ENCODE data around the gene ATG16L2. TPM values are rescaled to one million over a fixed set of nuclear protein-coding genes. Genes with fewer than 3 reads are reported as not detected.

The ATG16L2 gene
- total RNA-seq, 3 donors from 2014 or later (not counting 1 experiment from before 2014, with no cell fraction given), result 172 to 190 (median 179) TPM

- Mint-ChIP-seq H3K4me3 (no peak overlapping the region), H3K4me1 (no peaks in the 10 kb centered on the region), H3K27me3 (ENCODE audit: low read depth in 2 of 2) (no peaks in the 10 kb centered on the region), H3K27ac (no peak overlapping the region), H3K36me3 (no peaks in the 10 kb centered on the region), H3K9me3 (no peaks in the 10 kb centered on the region)
- intact Hi-C loops (cut with micrococcal nuclease), result no loop called here
- no peak for ATAC-seq
- DNase-seq, result no peak
- H3K9me3 ChIP-seq (ENCODE audit: control insufficient read depth, insufficient read depth, low read length), result no peaks in the 10 kb centered on the region
- peaks cover 12% of the 10 kb centered on the region for H3K36me3 ChIP-seq (ENCODE audit: control insufficient read depth, insufficient read depth, low read length)
- H3K4me3 ChIP-seq (ENCODE audit: low read length), result no peak overlapping the region
- H3K4me1 ChIP-seq (ENCODE audit: control insufficient read depth, insufficient read depth, low read length), result no peaks in the 10 kb centered on the region
- TF ChIP-seq CTCF (IDR thresholded peaks at IDR 0.05), result no peak
- no peak overlapping the region for H3K27ac ChIP-seq (ENCODE audit: low read length)
- no peaks in the 10 kb centered on the region for H3K27me3 ChIP-seq (ENCODE audit: control insufficient read depth, insufficient read depth, low read length)
- 98% methylated on average over 3 of the region's 4 CpGs for WGBS (ENCODE audit: insufficient coverage)
These were observed 45.8 kb downstream of the ATG16L2 start for GRCh38 chr11:72860010-72860409.

DNA sequence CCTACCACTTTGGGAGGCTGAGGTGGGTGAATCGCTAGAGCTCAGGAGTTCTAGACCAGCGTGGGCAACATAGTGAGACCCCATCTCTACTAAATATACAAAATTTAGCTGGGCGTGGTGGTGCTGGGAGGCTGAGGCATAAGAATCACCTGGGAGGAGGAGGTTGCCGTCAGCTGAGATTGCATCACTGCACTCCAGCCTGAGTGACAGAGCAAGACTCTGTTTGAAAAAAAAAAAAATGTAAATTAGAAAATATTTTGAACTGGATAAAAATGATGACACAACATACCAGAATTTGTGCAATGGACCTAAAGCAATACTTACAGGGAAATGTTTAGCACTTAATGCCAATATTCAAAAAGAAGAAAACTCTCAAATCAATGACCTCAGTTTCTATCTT is 46.4 kb downstream of the ATG16L2 start:
- no peak for ATAC-seq
- Mint-ChIP-seq H3K27ac (no peak overlapping the region), H3K36me3 (no peaks in the 10 kb centered on the region), H3K4me3 (no peak overlapping the region), H3K27me3 (ENCODE audit: low read depth in 2 of 2) (no peaks in the 10 kb centered on the region), H3K4me1 (no peaks in the 10 kb centered on the region), H3K9me3 (no peaks in the 10 kb centered on the region)
- Histone ChIP-seq H3K27ac (ENCODE audit: low read length) (no peak overlapping the region), H3K4me3 (ENCODE audit: low read length) (no peak overlapping the region), H3K9me3 (ENCODE audit: control insufficient read depth, insufficient read depth, low read length) (no peaks in the 10 kb centered on the region), H3K4me1 (ENCODE audit: control insufficient read depth, insufficient read depth, low read length) (no peaks in the 10 kb centered on the region), H3K36me3 (ENCODE audit: control insufficient read depth, insufficient read depth, low read length) (peaks cover 12% of the 10 kb centered on the region), H3K27me3 (ENCODE audit: control insufficient read depth, insufficient read depth, low read length) (no peaks in the 10 kb centered on the region)
- no peak for DNase-seq
- no peak for TF ChIP-seq CTCF (IDR thresholded peaks at IDR 0.05)
- 94% methylated on average over 2 of the region's 4 CpGs for WGBS (ENCODE audit: insufficient coverage)
- intact Hi-C loops (cut with micrococcal nuclease), result no loop called here

- no peak for TF ChIP-seq CTCF (IDR thresholded peaks at IDR 0.05)
- Mint-ChIP-seq H3K4me1 (no peaks in the 10 kb centered on the region), H3K27ac (no peak overlapping the region), H3K4me3 (no peak overlapping the region), H3K36me3 (no peaks in the 10 kb centered on the region), H3K27me3 (ENCODE audit: low read depth in 2 of 2) (no peaks in the 10 kb centered on the region), H3K9me3 (no peaks in the 10 kb centered on the region)
- H3K27me3 ChIP-seq (ENCODE audit: control insufficient read depth, insufficient read depth, low read length), result no peaks in the 10 kb centered on the region
- intact Hi-C loops (cut with micrococcal nuclease), result no loop called here
- H3K4me1 ChIP-seq (ENCODE audit: control insufficient read depth, insufficient read depth, low read length), result no peaks in the 10 kb centered on the region
- H3K27ac ChIP-seq (ENCODE audit: low read length), result no peak overlapping the region
- H3K36me3 ChIP-seq (ENCODE audit: control insufficient read depth, insufficient read depth, low read length), result peaks cover 19% of the 10 kb centered on the region
- no peak overlapping the region for H3K4me3 ChIP-seq (ENCODE audit: low read length)
- ATAC-seq, result no peak
- H3K9me3 ChIP-seq (ENCODE audit: control insufficient read depth, insufficient read depth, low read length), result no peaks in the 10 kb centered on the region
- no peak for DNase-seq
- WGBS (ENCODE audit: insufficient coverage), result no CpG with 5 or more reads among the region's 1 CpG
These were observed 48.9 kb downstream of the ATG16L2 start for GRCh38 chr11:72863091-72863490.

DNA sequence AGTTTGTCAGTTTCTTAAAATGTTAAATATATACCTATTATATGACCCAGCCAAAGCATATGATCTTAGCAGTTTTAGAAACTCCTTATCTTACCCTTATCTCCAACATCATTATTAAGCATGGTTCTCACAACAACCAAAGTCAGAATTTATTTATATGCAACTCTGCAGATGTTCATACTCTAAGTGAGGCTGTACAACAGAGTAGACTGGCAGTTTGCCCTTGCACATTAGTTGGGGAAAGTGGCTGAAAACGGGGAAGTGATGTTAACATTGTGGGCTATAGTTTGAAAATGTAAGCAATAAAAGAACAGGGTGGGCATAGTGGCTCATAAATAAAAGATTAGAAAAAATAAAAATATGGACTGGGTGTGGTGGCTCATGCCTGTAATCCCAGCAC is 49.7 kb downstream of the ATG16L2 start:
- intact Hi-C loops (cut with micrococcal nuclease), result no loop called here
- no peak for DNase-seq
- H3K9me3 ChIP-seq (ENCODE audit: control insufficient read depth, insufficient read depth, low read length), result no peaks in the 10 kb centered on the region
- H3K4me3 ChIP-seq (ENCODE audit: low read length), result no peak overlapping the region
- Mint-ChIP-seq H3K4me1 (no peaks in the 10 kb centered on the region), H3K4me3 (no peak overlapping the region), H3K36me3 (no peaks in the 10 kb centered on the region), H3K27me3 (ENCODE audit: low read depth in 2 of 2) (no peaks in the 10 kb centered on the region), H3K27ac (no peak overlapping the region), H3K9me3 (no peaks in the 10 kb centered on the region)
- 43% methylated on average over 1 of the region's 1 CpG for WGBS (ENCODE audit: insufficient coverage)
- no peak for TF ChIP-seq CTCF (IDR thresholded peaks at IDR 0.05)
- no peaks in the 10 kb centered on the region for H3K27me3 ChIP-seq (ENCODE audit: control insufficient read depth, insufficient read depth, low read length)
- no peak overlapping the region for H3K27ac ChIP-seq (ENCODE audit: low read length)
- ATAC-seq, result no peak
- H3K4me1 ChIP-seq (ENCODE audit: control insufficient read depth, insufficient read depth, low read length), result no peaks in the 10 kb centered on the region
- peaks cover 19% of the 10 kb centered on the region for H3K36me3 ChIP-seq (ENCODE audit: control insufficient read depth, insufficient read depth, low read length)

Data from natural killer cell (primary cell).